NOMO-1 treated with DMSO at 0.1 percent for 48 hours (cell line): ENCODE data around the gene SFXN5.

Experiments used
- DNase-seq: peaks from one replicate; lab custom pipeline; 2025; ENCODE audit not compliant: unreplicated experiment; lab: John Stamatoyannopoulos, UW

SFXN5 gene

DNA sequence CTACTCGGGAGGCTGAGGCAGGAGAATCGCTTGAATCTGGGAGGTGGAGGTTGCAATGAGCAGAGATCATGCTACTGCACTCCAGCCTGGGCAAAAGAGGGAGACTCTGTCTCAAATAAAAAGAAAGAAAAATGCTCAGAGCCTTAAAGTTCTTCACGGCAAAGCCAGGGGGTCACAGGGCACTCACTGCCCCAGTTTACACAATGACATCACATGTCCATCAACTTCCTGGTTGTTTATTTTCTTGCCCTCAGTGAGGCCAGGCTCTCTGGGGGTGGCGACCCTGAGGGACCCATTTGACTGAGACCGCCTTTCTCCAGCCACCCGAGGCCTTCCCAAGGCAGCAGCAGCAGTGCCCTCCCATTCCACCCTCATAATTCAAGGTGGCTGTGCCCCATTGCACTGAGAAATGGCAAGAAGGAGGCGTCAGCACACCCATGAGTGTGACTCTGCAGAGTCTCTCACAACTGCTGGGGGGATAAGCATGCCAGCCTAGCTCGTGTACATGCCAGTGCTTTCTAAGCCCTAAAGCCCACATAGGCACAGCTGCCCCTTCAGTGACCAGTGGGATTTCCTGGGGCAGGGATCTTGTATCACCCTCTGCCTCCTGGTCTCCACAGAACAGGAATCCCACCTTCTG, 50.0 kb downstream of the SFXN5 start:
- DNase-seq = no peak

DNA sequence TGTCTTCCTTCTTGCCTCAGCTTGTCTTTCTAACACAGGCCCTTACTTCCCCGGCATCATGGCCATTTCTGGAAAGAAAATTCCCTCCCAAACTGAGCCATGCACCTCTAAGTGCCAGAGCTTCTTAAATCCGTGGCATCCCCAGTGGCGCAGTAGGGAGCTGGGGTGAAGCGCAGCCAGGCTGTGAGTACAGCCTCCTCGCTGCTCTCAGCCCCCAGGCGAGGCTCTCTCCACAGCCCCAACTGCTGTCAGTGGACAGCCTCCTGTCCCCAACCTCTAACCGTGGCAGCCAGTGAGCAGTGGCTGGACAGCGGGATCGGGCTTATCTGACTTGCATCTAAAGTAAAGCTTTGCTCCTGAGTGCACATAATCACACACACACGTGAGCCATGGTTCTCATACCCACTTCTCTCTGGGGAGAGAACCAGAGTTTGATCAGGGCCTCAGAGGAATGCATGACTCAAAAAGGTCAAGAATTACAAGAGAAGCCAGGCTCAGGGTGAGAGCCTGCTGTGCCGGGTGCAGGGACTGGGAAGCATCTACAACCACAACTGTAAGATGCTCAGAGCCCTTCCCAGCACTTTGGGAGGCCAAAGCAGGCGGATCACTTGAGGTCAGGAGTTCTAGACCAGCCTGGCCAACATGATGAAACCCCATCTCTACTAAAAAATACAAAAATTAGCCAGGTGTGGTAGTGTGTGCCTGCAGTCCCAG, 50.7 kb downstream of the SFXN5 start:
- no peak for DNase-seq

DNA sequence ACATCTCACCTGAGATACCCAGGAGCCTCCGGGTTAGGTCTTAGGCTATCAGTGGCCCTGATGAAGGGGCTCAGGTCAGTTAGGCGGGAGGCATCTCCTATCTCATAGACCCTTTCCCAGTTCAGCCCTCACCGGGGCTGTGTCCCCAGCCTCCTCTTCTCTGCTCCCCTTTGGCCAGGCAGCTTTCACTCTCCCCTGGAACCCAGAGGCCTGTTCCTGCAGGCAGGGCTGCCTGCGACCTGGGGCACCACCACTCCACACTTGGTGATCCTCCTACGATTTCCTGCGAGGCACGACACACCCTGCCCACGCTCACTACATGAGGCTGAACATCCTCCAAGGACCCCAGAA, 51.2 kb downstream of the SFXN5 start:
- no peak for DNase-seq

- no peak for DNase-seq
Measured at GRCh38 chr2:73018188-73018825, 53.2 kb downstream of the SFXN5 start.

GRCh38 chr2:73013936-73014335, 57.6 kb downstream of the SFXN5 start:
- no peak for DNase-seq

DNA sequence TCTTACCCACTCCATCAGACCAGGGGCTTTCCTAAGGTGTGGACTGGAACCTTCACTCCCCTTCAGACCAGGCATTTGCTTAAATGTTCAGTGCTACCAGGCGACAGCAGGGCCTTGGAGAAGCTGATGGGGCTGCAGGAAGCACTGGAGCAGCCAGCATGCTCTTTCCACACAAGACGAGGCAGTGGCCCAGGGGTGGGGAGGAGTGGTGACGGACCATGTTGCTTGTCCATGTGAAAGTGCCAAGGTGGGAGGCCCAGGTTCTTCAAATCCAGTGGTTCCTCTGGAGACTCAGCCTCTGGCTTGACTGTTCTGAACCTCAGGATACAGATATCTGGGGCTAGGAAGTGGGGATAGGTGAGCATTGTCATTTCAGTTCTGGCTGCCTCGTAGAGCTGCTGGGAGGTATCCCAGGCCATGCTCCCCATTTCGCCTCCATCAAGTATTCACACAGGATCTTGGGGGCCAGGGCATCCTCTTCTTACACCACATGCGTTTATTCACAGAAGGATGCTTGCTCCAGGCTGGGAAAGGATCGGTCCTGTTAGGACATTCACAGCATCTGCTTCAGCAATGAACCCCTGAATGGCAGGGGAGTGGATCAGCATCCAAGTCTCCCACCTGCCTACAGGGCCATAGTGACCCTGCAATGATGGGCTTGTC, 62.2 kb downstream of the SFXN5 start:
- DNase-seq = no peak

DNA sequence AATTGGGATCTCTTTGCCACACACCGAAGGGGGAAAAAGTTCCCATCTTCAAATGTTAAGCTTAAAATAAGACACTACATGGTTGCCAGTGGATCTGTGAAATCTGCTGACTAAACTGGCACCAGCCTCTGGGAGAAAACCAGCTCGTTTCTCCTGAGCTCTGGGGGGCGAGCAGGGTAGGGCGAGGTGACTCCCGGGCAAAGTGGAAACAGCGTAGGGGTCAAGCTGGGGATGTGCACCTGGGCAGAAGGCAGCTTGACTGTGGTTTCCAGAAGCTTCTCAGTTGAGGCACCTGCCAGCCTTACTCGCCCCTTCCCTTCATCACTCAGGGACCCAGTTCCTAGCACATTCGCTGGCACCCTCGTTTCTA, 62.8 kb downstream of the SFXN5 start:
- no peak for DNase-seq

GRCh38 chr2:73007991-73008765, 63.3 kb downstream of the SFXN5 start:
- DNase-seq = no peak

DNA sequence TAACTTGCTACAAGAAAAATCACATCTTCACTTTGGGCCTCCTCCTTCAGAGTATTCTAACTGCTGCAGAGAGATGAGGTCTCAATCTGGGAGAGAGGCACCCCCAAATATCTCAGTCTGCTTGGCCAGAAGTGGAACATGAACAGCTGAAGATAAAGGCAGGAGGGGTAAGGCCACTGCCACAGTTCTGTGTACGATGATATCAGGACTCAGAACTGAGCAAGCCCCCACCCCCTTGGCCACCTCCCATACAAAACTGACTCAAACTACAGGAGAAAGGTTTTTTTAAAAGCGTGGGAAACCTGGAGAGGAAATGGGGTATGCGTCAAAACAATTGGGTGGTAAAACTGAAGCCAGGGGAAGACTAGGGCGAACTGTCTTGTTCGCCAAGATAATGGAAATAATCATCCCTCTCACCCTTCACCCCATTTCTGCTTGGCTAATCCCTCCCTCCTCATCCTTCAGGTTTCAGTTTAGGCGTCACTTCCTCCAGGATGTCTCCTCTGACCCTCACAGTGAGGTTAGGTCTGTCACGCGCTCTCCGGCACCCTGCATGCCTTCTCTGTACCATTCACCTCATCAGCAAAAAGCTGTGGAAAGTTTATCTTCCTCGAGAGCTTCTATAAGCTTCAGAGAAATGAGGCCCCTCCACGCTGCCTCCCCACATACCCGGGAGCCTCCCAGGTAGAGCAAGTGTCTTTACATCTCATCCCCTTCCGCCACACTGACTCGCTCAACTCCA, 64.4 kb downstream of the SFXN5 start:
- no peak for DNase-seq

DNA sequence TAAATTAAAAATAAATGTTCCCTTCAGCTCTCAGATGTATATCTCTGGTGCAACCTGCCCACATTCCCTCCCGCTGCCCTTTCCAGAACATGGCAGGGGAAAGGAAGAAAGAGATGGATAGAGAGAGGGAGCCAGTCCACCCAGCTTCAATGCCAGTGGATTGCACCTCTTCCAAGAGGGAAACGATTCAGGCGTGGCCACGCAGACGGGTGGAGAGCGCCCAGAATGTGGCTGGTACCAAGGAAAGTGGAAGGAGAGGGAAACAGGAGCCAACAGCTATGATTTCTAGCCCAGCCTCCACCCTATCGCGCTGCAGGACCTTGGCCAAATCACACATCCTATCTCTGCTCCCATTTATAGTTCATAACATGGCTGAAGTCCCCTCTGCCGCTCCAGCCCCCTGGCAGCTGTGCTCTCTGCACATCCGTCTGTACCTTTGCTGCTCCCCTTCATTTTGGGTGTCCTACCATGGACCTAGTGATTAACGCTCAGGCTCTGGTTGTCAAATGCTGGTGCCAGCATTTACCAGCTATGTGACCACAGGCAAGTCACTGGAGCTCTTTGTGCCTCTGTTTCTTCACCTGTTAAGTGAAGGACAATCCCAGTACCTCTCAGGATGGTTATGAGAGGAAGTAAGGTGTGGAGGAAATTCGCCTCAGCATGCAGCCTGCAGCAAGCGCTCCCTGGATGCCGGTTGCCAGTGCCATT, 66.5 kb downstream of the SFXN5 start:
- DNase-seq = no peak

DNA sequence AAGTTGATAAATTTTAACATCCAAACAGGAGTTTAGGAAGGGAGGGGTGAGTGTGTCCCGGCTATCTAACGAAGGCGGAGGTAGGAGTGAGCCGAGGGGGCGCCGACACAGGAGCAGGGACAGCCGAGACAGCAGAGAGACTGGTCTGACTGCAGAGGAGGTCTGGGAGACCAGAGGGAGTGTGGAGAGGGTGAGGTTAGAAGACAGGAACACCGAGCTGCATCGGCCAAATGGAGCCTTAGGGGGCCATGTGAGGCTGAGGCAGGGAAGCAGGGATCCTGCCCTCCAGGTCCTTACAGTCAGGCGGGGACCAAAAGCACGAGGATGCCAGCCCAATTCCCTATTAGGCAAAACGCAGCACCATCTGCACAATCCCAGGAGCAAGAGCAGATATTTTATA, 67.0 kb downstream of the SFXN5 start:
- DNase-seq = no peak

DNA sequence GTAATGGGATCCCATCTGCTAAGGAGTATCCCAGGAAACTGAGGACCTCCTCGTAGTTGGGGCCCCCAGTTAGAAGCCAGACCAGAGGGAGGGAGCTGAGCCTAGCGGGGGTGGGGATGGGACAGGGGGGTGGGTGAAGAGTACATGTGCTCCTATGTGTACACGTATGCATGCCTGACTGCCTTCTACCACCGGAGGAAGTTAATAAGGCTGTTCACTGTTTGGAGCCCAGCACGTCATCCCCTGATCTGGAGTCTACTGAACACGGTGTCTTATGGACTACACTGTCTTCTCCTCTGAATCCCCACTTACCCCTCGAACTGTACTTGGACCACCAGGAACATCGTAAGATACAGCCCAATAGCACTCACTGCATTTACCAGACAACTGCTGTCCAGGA, 68.5 kb downstream of the SFXN5 start:
- no peak for DNase-seq

DNA sequence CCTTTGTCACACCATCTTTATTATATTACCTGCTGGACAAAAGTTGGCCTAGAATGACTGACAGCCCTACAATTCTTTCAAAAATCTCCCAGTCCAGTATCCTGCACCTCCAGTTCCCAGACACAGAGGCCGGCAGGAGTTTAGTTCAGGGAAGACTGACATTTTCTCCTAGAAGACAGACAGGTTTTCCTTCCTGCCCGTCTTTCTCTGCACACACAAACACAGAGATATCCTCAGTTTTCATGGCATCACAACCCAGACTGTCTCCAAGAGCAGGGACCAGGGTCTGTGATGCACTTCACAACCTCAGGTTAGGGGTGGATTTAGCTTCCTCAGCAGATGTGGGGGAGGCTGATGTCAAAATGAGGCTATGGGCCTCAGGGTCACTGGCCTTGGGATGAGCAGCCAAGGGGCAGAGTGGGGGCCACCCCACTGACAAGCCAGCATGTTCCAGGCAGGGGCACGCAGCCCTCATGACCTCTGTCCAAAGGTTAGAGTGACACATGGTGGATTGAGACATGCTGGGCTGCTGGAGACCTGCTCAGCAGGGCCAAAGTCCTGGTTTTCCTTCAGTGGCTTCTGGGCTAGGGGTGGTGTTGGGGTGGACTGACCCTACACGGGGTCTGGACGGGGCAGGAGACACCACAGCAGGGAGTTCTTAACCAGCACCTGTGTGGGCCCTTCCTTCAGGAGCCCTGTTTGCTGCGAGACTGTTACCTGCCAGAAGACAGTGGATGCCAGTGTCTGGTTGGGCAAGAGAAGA, 70.5 kb downstream of the SFXN5 start:
- DNase-seq = no peak

DNA sequence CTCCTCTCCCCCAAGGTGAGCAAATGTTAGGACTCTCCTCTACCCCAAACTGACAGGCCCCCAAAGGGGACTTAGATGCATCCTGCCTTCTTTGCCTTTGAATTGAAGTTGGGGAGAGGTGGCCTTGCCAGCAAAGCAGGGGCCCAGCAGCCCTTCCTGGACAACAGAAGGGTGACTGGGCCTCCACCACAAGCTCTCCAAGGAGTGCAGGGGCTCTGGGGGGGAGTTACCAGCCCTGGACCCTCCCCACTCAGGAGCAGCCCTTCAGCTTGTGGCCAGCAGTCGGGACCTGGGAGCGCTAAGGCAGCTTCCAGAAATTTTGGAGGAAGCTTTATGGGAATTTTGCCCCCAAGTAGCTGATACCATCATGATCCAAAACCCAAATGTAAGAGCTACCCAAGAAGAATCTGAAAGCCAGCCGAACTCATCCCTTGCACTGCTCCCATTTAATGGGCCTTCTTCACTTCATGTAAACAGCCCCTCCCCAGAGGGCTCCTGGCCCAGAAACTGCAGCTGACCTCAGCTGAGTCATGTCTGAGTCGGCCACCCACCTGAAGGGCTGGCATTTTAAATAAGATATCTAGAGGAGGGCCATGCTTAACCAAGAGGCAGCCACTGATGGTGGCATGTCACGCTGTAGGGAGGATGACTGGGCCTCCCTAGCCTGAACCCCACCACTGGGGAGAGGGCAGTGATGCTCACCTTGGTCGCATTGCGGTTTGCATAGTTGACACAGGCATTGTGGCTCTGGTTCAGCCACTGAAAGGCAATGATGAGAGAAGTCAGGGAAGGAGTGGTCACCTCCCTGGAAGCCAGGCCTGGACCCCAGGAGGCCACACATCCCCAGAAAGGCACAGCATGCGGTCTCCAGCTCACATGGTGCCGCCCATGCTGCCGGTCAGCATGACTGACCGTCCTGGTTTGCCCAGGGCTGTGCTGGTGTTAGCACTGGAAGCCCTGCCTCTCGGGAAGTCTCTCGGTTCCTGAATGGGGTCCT, 71.5 kb downstream of the SFXN5 start:
- no peak for DNase-seq

DNA sequence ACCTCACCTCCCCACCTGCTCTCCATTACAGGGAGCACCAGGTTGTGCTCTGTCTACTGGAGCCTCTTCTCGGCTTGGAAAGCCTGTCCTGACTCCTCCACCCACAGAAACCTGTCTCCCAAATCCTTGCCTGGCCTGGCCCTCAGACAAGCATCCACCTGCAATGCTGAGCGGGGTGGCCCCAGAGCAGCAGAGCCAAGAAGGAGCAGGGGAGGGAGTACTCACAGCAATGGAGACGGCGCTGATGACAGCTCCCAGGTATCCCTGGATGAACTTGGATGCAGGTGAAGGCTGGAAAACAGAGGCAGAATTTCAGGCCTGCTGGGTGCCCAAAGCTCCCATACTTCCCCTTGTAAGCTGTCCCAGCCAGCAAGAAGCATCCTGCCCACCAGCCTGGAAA, 72.8 kb downstream of the SFXN5 start:
- DNase-seq = no peak

GRCh38 chr2:72998234-72998651, 73.3 kb downstream of the SFXN5 start:
- no peak for DNase-seq

DNA sequence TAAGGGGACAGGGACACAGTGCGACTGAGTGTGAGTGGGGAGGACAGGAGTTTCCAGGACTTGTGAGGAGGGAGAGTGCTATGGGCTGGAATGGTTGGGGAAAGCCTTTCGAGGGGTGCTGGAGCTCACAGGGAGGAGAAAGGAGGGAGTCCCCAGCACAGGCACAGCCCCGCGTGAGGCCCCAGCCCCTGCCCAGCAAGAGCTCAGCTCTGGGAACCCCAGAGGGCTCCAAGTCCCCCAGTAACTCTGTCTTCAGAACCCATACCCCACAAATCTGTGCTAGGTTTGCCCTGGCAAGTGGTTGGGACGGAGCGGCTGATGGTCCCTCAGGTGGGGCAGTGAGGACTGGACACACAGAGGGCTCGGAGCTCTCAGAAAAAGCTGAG, 75.4 kb downstream of the SFXN5 start:
- DNase-seq = no peak
